ENCODE results near the gene RIC3. TPM values are rescaled to one million over a fixed set of nuclear protein-coding genes. Genes with fewer than 3 reads are reported as not detected.

The RIC3 gene
- total and polyA plus RNA-seq, 10 donors, result 11.6 to 32.7 (median 23.3) TPM

DNA sequence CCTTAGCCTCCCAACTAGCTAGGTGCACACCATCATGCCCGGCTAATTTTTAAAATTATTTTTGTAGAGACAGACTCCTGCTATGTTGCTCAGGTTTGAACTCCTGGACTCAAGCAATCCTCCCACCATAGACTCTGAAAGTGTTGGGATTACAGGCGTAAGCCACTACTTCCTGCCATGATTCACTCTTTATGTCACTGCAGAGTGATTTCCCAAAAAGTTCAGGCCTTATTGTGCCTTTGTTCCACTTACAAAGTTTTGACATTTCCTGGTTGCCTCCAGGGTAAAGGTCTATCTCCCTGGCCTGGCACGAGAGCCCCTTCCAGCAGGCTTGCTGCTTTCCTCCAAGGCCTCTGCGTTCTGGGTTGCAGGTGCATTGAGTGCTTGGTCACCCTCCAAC, 44.6 kb upstream of the RIC3 start:
- intact Hi-C loops (cut with DNase I; ENCODE audit: low total_unique reads), result no loop called here
- no peaks in the 10 kb centered on the region for H3K9me3 ChIP-seq
- no peaks in the 10 kb centered on the region for H3K4me1 ChIP-seq
- 64 to 84% (median 73%) methylated on average over 4 of the region's 4 CpGs for WGBS, 5 donors
- no peaks in the 10 kb centered on the region for H3K36me3 ChIP-seq
- TF ChIP-seq POLR2A (IDR thresholded peaks at IDR 0.05) (no peak), POLR2AphosphoS5 (IDR thresholded peaks at IDR 0.05) (no peak)
- TF ChIP-seq, protein P1, sequence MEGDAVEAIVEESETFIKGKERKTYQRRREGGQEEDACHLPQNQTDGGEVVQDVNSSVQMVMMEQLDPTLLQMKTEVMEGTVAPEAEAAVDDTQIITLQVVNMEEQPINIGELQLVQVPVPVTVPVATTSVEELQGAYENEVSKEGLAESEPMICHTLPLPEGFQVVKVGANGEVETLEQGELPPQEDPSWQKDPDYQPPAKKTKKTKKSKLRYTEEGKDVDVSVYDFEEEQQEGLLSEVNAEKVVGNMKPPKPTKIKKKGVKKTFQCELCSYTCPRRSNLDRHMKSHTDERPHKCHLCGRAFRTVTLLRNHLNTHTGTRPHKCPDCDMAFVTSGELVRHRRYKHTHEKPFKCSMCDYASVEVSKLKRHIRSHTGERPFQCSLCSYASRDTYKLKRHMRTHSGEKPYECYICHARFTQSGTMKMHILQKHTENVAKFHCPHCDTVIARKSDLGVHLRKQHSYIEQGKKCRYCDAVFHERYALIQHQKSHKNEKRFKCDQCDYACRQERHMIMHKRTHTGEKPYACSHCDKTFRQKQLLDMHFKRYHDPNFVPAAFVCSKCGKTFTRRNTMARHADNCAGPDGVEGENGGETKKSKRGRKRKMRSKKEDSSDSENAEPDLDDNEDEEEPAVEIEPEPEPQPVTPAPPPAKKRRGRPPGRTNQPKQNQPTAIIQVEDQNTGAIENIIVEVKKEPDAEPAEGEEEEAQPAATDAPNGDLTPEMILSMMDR (IDR thresholded peaks at IDR 0.05 in 8 of 11, conservative IDR thresholded peaks at IDR 0.05 in 3 of 11), result no peak
- peaks cover 0 to 5% (median 0%) of the 10 kb centered on the region in 7 donors for H3K27me3 ChIP-seq (replicated peaks in 1 of 7)
- H3K27ac ChIP-seq, result no peak overlapping the region
- no peak for DNase-seq
- no peak overlapping the region for H3K4me3 ChIP-seq

DNA sequence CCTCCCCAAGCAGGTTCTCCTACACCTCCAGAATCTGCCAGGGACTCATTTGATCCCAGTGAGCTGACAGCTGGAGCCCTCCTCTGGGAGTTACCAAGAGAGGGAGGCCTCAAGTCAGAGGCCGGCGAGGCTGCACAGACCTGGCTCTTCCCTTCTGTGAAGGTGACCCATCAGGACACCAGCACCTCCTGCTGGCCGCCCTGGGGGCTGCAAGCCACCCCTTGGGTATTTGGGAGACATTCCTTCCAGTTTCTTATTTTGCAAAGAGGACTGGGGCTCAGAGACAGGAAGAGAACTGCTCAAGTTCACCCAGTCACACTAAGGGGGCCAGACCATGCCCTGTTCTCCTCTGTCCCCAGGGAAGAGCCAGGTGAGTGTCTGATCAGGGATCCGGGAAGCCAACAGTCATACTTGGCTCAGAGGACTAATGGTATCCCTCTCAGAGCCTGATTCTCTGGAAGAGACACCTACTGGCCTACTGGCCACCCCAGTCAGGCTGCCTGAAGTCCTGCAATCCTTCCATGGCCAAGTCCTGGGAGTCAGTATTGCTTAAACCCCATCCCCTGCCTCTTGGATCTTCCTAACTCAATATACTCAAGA, 40.5 kb upstream of the RIC3 start:
- WGBS, 5 donors, result 69 to 87% (median 81%) methylated on average over 4 of the region's 4 CpGs
- peak; percentile 88 for DNase-seq
- Histone ChIP-seq H3K27me3 (replicated peaks in 1 of 7) (peaks cover 0 to 22% (median 0%) of the 10 kb centered on the region in 7 donors), H3K4me1 (peaks cover 0 to 25% (median 20%) of the 10 kb centered on the region in 6 donors), H3K27ac (no peak overlapping the region), H3K9me3 (no peaks in the 10 kb centered on the region), H3K36me3 (no peaks in the 10 kb centered on the region), H3K4me3 (no peak overlapping the region)
- intact Hi-C loops (cut with DNase I; ENCODE audit: low total_unique reads), result no loop called here
- TF ChIP-seq, protein P1 (IDR thresholded peaks at IDR 0.05 in 8 of 11, conservative IDR thresholded peaks at IDR 0.05 in 3 of 11), result peak; percentile 7 to 77 (median 58)
- no peak for TF ChIP-seq POLR2A (IDR thresholded peaks at IDR 0.05)

DNA sequence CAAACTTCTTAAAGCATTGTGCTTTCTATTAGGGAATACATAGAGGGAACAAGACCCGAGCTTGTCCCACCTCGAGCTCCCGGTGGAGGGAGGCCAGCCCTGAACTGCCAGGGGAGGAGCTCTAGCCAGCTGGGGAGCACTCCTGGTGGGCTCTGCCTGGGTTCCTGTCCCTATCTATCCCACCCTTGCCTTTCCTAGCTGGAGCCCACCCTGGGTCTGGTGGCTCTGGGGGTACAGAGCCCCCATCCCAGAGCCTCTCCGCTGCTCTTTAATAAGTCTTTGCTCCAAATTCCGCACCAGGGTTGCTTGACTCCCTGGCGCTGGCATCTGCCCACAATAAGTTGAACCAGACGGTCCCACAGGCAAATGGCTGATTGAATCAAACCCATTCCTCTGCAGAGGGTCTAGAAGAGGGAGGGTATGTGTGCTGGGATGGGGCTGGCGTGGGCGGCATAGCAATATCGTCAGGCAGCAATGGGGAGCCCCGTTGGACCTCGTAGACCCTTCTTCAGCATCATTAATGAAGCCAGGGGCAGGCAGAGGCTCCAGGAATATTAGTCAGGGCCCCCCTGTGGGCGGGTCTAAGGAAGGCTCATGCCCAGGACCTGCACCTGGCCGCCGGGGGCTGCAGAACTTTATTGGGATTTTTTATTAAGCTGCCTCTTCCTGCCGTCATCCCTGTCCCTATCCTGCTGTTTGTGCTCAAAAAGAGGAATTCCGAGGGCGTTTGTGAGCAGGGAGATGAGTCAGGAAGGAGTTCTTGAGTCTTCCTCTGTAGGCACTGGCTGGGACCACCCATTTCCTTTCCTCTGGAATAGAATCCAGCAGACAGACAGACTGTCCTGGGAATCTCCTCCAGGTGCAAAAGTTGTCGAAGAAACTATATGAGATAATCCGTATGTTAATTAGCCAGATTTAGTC, 38.5 kb upstream of the RIC3 start:
- no peaks in the 10 kb centered on the region for H3K36me3 ChIP-seq
- TF ChIP-seq POLR2AphosphoS5 (IDR thresholded peaks at IDR 0.05), result no peak
- TF ChIP-seq, protein P1 (IDR thresholded peaks at IDR 0.05 in 8 of 11, conservative IDR thresholded peaks at IDR 0.05 in 3 of 11), result no peak
- no peak for TF ChIP-seq POLR2A (IDR thresholded peaks at IDR 0.05)
- peaks cover 0 to 22% (median 0%) of the 10 kb centered on the region in 7 donors for H3K27me3 ChIP-seq (replicated peaks in 1 of 7)
- peak overlapping the region in 2 of 8 donors; percentile 25 to 48 for H3K4me3 ChIP-seq
- WGBS, 5 donors, result 42 to 52% (median 50%) methylated on average over 20 of the region's 20 CpGs
- H3K27ac ChIP-seq, result peak overlapping the region in 6 of 8 donors; percentile 58 to 77 (median 68)
- DNase-seq, result no peak
- no peaks in the 10 kb centered on the region for H3K9me3 ChIP-seq
- H3K4me1 ChIP-seq, result peaks cover 5 to 33% (median 24%) of the 10 kb centered on the region in 6 donors
- intact Hi-C loops (cut with DNase I; ENCODE audit: low total_unique reads), result no loop called here
